NCI-H526 treated with DMSO at 0.1 percent for 48 hours (cell line): Measurements from ENCODE around the gene MSI2.

Experiments
- DNase-seq: peaks from one replicate; lab custom pipeline; 2025; lab: John Stamatoyannopoulos, UW

Gene MSI2

DNA sequence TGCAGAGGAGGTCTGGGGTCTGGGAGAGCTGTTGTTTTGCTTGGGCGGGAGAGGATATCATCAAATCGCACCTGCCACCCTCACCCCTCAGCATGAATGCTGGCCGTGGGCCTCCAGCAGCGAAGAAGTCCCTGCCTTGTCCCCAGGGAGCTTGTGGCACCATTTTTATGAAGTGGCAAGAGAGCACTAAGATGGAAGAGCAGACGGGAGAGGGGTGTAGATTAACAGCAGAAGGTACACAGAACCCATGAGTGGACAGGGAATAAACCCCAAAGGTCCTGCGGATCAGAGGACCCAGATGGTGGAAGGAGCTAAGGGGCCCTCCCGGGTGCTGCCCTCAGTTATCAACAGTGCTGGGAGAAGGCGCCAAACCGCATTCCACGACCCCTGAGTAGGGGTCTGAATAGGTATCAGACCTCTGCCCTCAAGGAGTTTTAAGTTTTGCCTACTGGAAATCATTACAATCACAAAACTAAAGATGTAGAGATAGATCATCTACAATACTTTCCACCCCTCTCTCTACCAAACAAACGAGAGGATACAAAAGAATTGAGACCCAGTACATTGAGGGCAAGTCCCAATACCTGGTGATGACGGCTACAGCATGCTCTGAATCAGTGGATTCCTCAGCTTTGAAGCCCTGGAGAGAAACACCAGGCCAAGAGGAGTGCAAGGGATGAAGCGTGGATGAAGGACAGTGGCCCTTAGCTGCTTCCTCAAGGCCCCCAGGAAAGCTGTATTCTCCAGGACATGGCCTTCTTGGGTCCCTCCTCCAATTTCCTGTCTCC, 428.6 kb downstream of the MSI2 start:
- no peak for DNase-seq

- DNase-seq = no peak
These were observed 429.3 kb downstream of the MSI2 start for GRCh38 chr17:57685499-57686132.

DNA sequence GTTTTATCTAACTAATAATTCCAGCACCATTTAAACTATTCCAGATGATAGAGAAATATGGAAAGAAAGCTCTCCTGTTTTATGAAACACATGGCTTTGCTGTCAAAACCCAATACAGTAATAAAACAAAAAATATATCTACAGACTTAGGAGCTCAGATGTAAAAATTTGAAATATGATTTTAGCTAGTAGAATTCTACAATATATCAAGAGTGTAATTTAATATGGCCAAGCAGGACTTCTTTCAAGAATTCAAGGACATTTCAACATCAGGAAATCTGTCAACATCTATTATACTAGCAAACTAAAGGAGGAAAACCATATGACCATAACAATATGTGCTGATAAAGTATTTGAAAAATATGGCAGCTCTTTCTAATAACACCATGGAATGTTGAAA, 431.3 kb downstream of the MSI2 start:
- no peak for DNase-seq

GRCh38 chr17:57689254-57689653, 432.9 kb downstream of the MSI2 start:
- no peak for DNase-seq

DNA sequence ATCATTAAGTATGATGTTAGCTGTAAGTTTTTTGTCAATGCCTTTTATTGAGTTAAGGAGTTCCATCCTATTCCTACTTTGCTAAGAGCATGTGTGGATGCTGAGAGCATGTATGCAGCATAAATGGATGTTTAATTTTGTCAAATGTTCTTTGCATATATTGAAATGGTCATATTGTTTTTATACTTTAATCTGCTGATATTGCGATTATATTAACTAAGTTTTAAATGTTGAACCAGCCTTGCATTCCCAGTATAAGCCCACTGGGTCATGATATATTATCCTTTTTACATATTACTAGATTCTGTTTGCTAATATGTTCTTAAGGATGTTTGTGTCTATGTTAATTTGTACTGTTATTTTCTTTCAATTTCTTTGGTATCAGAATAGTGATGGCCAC, 435.6 kb downstream of the MSI2 start:
- DNase-seq = no peak

- no peak for DNase-seq
These were observed 436.4 kb downstream of the MSI2 start for GRCh38 chr17:57692770-57693169.

DNA sequence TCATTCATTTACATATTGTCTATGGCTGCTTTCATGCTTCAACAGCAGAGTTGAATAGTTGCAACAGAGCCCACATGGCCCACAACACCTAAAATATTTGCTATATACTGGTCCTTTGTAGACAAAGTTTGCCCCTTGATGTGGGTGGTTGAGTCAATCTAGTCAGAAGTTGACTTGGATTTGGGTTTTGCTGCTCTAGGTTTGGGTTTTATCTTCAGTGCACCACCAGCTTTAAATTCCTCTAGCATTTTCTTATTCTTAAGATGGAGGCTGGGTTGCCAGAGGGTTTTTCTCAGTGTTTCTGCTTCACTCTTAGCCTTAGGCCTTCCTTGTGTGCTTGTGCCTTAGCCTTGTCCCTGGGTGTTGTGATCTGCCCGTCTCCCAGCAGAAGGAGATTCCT, 437.7 kb downstream of the MSI2 start:
- DNase-seq = no peak

- no peak for DNase-seq
These were observed 439.7 kb downstream of the MSI2 start for GRCh38 chr17:57696050-57696449.

DNA sequence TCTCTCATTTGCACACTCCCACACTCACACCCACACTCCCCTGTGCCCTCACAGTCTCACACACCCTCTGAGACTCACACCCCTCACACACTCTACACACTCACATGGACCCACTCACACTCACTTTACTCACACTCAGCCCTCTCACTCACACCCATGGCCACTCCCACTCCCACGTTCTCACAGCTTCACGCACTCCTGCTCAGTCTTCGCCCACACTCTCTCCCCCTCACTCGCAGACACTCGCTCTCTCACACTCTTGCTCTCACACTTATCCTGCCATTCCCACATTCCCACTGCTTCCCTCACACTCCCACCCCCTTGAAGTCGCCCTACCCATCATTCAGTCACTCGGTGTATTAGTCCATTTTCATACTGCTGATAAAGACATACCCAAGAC, 440.9 kb downstream of the MSI2 start:
- DNase-seq = no peak

DNA sequence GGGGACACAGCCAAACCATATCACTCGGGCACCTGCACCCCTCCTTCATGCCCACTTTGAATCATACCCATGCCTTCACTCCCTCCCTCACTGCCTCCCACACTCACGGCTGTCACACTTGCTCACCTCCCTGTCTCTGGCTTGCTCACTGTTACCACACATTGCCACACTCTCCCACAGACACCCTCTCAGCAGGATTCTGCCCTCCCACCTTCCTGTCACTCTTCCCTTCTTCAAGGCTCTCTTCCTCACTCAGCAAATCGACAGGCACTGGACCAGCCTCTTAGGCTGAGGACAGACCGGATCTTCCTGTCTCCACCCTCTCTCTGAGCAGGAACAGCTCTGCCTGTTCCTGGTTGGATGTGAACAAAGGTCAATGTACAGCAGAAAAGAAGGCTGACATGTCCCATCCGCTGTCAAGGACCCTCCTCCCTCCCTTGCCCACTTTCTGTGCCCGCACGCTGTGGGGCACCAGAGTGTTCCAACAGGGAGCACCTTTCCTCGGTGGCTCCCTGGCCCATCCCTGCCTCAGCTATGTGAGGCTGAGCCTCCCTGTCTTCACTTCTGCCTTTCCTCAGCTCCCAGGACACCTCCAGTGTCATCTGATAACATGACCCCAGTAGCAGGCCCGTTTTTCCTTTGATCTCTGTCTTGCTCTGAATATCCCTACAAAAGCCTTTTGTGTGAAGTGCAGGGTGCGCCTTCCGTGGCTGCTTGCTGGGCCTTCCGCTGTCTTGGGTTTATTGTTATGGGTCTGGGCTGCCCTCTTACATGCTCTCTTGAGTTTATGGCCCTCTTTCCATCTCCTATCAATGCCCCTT, 441.8 kb downstream of the MSI2 start:
- peak; percentile 19 for DNase-seq

DNA sequence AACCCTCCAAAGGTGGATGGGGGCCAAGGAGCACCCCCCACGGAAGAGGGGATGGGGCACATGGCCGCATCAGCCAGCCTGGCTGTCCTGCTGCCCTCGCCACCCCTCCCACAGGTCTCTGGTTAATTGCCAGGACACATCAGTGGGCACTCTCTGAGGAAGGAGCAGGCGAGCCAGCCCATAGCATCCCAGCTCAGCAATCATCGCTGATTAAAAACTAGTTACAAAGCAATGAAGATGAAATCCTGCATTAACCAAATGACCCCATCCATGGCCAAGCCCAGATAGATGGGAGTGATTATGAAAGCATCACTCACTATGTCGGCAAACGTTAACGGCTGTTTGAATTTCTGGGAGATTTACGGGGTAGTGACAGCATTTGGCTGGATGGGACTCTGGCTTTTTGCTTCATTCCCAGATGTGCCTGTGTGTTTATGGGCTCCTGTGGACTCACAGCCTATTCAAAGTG, 443.5 kb downstream of the MSI2 start:
- DNase-seq = no peak

DNA sequence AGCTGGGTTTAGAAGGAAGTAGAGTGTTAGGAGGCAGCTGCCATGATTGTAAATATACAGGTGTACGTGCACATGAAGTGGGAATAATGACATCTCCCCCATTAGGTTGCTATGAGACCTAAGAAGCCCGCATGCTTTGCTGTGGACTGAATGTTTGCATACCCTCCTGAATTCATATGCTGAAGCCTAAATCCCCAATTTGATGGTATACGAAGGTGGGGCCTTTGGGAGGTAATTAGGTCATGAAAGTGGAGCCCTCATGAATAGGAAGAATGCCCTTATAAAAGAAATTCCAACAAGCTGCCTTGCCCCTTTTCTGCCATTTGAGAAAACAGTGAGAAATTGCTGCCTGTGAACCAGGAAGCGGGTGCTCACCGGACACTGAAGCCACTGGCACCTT, 444.8 kb downstream of the MSI2 start:
- no peak for DNase-seq

GRCh38 chr17:57703273-57703672, 446.9 kb downstream of the MSI2 start:
- no peak for DNase-seq

DNA sequence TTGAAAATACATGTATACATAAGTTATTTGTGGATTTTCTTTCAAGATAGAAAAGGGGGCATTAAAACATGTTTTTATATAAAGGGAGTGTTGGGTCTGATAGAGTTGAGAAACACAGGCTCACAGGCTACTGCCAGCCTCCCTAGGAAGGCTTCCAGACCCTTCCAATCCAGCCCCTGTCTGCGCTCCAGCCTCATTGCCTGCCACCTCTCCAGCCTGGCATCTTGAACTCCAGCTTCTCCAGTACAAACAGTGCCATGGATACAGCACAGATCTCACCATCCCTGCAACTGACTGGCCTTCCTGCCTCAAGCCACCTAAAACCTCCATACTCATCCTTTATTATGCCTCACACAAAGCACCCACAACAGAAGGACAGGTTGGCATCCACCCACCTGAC, 448.1 kb downstream of the MSI2 start:
- DNase-seq = no peak

- DNase-seq = no peak
These were observed 449.8 kb downstream of the MSI2 start for GRCh38 chr17:57705921-57706695.

- no peak for DNase-seq
These were observed 450.4 kb downstream of the MSI2 start for GRCh38 chr17:57706761-57707160.

GRCh38 chr17:57707892-57708291, 451.6 kb downstream of the MSI2 start:
- no peak for DNase-seq

- no peak for DNase-seq
These were observed 452.1 kb downstream of the MSI2 start for GRCh38 chr17:57708410-57708809.

- no peak for DNase-seq
These were observed 456.8 kb downstream of the MSI2 start for GRCh38 chr17:57713140-57713539.

DNA sequence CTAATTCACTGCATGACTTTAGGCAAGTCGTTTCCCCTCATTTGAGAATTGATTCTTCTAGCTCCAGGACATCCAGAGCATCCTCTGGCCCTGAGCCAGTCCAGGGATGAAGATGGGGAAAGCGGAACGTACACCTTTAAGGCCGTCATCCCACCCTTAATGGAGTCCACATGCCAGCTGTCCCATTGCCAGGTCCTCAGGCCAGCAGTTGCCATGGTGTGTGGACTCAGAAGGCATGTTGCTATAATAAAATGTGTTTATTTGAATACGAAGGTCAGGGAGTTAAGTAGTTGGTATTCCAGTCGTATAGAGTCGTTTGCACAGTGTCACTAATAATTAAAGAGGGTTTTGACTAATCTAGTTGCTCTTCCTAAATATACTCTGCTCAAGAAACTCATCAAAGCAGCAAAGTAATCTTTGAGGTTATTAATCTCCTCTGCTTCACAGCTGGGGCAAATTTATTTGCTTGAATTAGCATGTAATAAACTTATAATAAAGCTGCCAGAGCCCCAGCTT, 458.4 kb downstream of the MSI2 start:
- no peak for DNase-seq

GRCh38 chr17:57715981-57716380, 459.7 kb downstream of the MSI2 start:
- no peak for DNase-seq

DNA sequence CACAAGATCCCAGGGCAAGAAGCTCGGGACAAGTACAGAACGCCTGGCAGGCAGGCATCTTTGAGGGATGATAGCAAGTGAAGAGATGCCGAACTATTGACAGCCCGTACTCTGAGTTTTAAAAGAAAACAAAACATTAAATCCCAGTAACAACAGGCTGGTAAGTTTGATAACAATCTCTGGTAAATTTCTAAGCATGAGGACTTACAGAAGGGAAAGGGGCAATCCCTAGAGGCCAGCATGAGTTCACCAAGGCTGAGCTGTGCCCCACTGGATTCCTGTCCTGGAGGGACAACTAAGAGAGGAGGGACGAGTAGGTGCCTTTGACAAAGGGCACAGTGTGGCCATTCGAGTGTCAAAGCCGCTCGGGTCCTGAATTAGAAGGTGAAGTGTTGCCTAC, 462.6 kb downstream of the MSI2 start:
- DNase-seq = no peak
